HepG2 (cell line): ENCODE data around the gene CCNQ. TPM values are rescaled to one million over a fixed set of nuclear protein-coding genes. Genes with fewer than 3 reads are reported as not detected.

Experiments used
- GLMP ChIP-seq: sonication (generic); formaldehyde crosslinking; IDR thresholded peaks from 2 replicates; pipeline ENCODE4 v1.9.0; 2021; ENCODE audit warnings: missing genetic modification reagents, mild to moderate bottlenecking, borderline replicate concordance
- HOXA5 ChIP-seq: sonication (generic); formaldehyde crosslinking; IDR thresholded peaks from 2 replicates; pipeline ENCODE4 v1.4.0; 2020; ENCODE audit warnings: missing genetic modification reagents
- JDP2 ChIP-seq: sonication (generic); formaldehyde crosslinking; IDR thresholded peaks from 2 replicates; pipeline ENCODE4 v1.8.1; 2022; ENCODE audit warnings: missing genetic modification reagents, borderline replicate concordance
- KLF15 ChIP-seq: sonication (generic); formaldehyde crosslinking; IDR thresholded peaks from 2 replicates; pipeline ENCODE4 v1.8.1; 2023; ENCODE audit warnings: borderline replicate concordance, mild to moderate bottlenecking, inconsistent platforms, missing genetic modification reagents, mixed read lengths
- MED13 ChIP-seq: sonication (generic); formaldehyde crosslinking; IDR thresholded peaks from 2 replicates; pipeline ENCODE4 v1.5.0; 2020; ENCODE audit warnings: missing genetic modification reagents
- NR1H2 ChIP-seq: sonication (generic); formaldehyde crosslinking; IDR thresholded peaks from 2 replicates; pipeline ENCODE4 v1.8.1; 2022; ENCODE audit warnings: low read depth, missing genetic modification reagents, borderline replicate concordance
- RORA ChIP-seq: sonication (generic); formaldehyde crosslinking; IDR thresholded peaks from 2 replicates; pipeline ENCODE4 v1.5.0; 2020; ENCODE audit warnings: mild to moderate bottlenecking, missing genetic modification reagents, moderate library complexity
- TIGD3 ChIP-seq: sonication (generic); formaldehyde crosslinking; IDR thresholded peaks from 2 replicates; pipeline ENCODE4 v1.5.1; 2020; ENCODE audit warnings: mild to moderate bottlenecking, missing genetic modification reagents, borderline replicate concordance
- TOE1 ChIP-seq: sonication (generic); formaldehyde crosslinking; IDR thresholded peaks from 2 replicates; pipeline ENCODE4 v1.4.0; 2020; ENCODE audit warnings: mild to moderate bottlenecking, missing genetic modification reagents
- ZBTB49 ChIP-seq: sonication (generic); formaldehyde crosslinking; IDR thresholded peaks from 2 replicates; pipeline ENCODE4 v1.4.0; 2020; ENCODE audit warnings: missing genetic modification reagents, borderline replicate concordance
- ZMAT5 ChIP-seq: sonication (generic); formaldehyde crosslinking; IDR thresholded peaks from 2 replicates; pipeline ENCODE4 v1.5.0; 2020; ENCODE audit warnings: mild to moderate bottlenecking, low read depth, missing genetic modification reagents, borderline replicate concordance
- ZNF143 ChIP-seq: sonication (generic); formaldehyde crosslinking; IDR thresholded peaks from 2 replicates; pipeline ENCODE4 v1.4.0; 2020; ENCODE audit warnings: missing genetic modification reagents
- ZNF367 ChIP-seq: sonication (generic); formaldehyde crosslinking; IDR thresholded peaks from 2 replicates; pipeline ENCODE4 v1.4.0; 2020; ENCODE audit warnings: missing genetic modification reagents, borderline replicate concordance
- ZNF501 ChIP-seq: sonication (generic); formaldehyde crosslinking; IDR thresholded peaks from 2 replicates; pipeline ENCODE4 v1.5.1; 2020; ENCODE audit warnings: mild to moderate bottlenecking, moderate library complexity, missing genetic modification reagents
- ZNF644 ChIP-seq: IDR thresholded peaks from 2 replicates; pipeline ENCODE4 v1.6.1; 2016; ENCODE audit warnings: low read depth
- ZNF674 ChIP-seq: sonication (generic); formaldehyde crosslinking; IDR thresholded peaks from 2 replicates; pipeline ENCODE4 v1.5.0; 2020; ENCODE audit warnings: low read depth, mild to moderate bottlenecking, missing genetic modification reagents
- ZNF704 ChIP-seq: sonication (generic); formaldehyde crosslinking; IDR thresholded peaks from 2 replicates; pipeline ENCODE4 v1.8.1; 2023; ENCODE audit warnings: mild to moderate bottlenecking, inconsistent platforms, moderate library complexity, missing genetic modification reagents, borderline replicate concordance
- ZNF776 ChIP-seq: sonication (generic); formaldehyde crosslinking; IDR thresholded peaks from 2 replicates; pipeline ENCODE4 v1.4.0; 2020; ENCODE audit warnings: mild to moderate bottlenecking, missing genetic modification reagents
- ZZZ3 ChIP-seq: sonication (generic); formaldehyde crosslinking; IDR thresholded peaks from 2 replicates; pipeline ENCODE4 v1.4.0; 2020; ENCODE audit warnings: missing genetic modification reagents, mild to moderate bottlenecking, borderline replicate concordance
- polyA plus RNA-seq, 8 experiments: library from polyadenylated mRNA; depleted of rRNA in 3 of 8; stranded (reverse) in 7 of 8; unstranded in 1 of 8; fragments of >200 nt; fragmentation: Illumina TruSeq in 4 of 8; extraction: Trizol in 4 of 8; gene quantifications; 2 replicates each; pipeline versions ENCODE4 v1.2.1 to v1.2.3, GENCODE V29; 2011 to 2016; ENCODE audit warnings: low read depth in 4 of 8, missing spikeins in 1 of 8, mixed read lengths in 1 of 8; ENCODE audit not compliant: insufficient read depth in 1 of 8
- total RNA-seq, 5 experiments: library from RNA; depleted of rRNA; stranded (reverse); fragments of >200 nt; fragmentation: Illumina TruSeq; extraction: Trizol; gene quantifications; 2 replicates each; pipeline ENCODE4 v1.2.3, GENCODE V29; 2016; ENCODE audit warnings: low read depth in 1 of 5

Gene CCNQ
- total and polyA plus RNA-seq, 2 of the 13 experiments (the other 11 are each of a cell fraction or from before 2014, with no cell fraction given): 15.0 to 25.5 TPM

GRCh38 chrX:153627675-153628111 is 28.8 kb upstream of the CCNQ start (continued):
- no peak for TF ChIP-seq ZBTB49 (CRISPR knock-in tag)
- no peak for TF ChIP-seq ZNF367 (CRISPR knock-in tag)
- TF ChIP-seq ZNF674 (CRISPR knock-in tag): no peak
- TF ChIP-seq ZNF501: no peak
- no peak; the same call in 1 of the 2 replicates for TF ChIP-seq HOXA5 (CRISPR knock-in tag)
- no peak for TF ChIP-seq KLF15 (CRISPR knock-in tag)
- no peak for TF ChIP-seq TOE1 (CRISPR knock-in tag)
- TF ChIP-seq ZNF776 (CRISPR knock-in tag): 0 out of 2 replicates have a peak, but pooled peaks have one; percentile 8
- peak; percentile 90; the same call in 1 of the 2 replicates for TF ChIP-seq MED13 (CRISPR knock-in tag)
- TF ChIP-seq GLMP (CRISPR knock-in tag): no peak
- TF ChIP-seq ZNF143 (CRISPR knock-in tag): peak; percentile 31; the same call in 1 of the 2 replicates
- TF ChIP-seq ZNF704 (CRISPR knock-in tag): no peak
- TF ChIP-seq NR1H2: no peak
- TF ChIP-seq TIGD3 (CRISPR knock-in tag): no peak; the same call in 1 of the 2 replicates
- TF ChIP-seq ZZZ3 (CRISPR knock-in tag): no peak
- no peak for TF ChIP-seq ZMAT5
- no peak for TF ChIP-seq ZNF644
- TF ChIP-seq RORA (CRISPR knock-in tag): no peak
- no peak for TF ChIP-seq JDP2
